A673 (cell line): ENCODE results near the gene ZNG1B.
"Not testable (repeated sequence)": the region's sequence is repeated elsewhere in the genome, so short reads cannot be mapped to it uniquely, and the experiment has no call there.

ENCODE experiments used
- EZH2 ChIP-seq: fragments of 200-600 bp; sonication (generic); IDR thresholded peaks from 2 replicates; pipeline ENCODE4 v1.6.1; 2017; ENCODE audit warnings: borderline replicate concordance, low read depth, mild to moderate bottlenecking, mixed read lengths, antibody characterized with exemption, low read length; ENCODE audit not compliant: poor library complexity, severe bottlenecking
- TF ChIP-seq, protein P1 (sequence below): fragments of 300-800, 200-600 bp; sonication (generic); conservative IDR thresholded peaks from 2 replicates; pipeline ENCODE4 v1.5.1; 2017; ENCODE audit warnings: low read depth, mild to moderate bottlenecking, antibody characterized with exemption, low read length, moderate library complexity, mixed read lengths

DNA sequence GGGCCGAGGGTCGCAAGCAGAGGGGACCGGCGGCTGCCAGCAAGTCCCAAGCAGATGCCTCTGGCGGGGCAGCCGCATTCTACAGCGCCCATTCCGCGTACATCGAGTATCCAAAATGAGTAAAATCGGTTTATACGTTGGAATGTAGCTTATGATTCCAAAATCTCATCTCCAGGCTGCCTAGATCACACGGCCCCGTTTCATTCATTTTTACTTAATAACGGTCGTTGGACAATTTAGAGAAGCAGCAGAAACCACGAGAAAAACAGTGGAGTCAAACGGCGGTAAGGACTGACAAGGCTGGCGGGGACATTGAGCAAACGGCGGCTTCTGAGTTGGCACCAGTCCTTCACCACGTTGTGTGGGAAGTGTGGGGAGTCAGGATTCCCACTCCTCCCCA is 66.6 kb downstream of the ZNG1B start:
- TF ChIP-seq, protein P1, sequence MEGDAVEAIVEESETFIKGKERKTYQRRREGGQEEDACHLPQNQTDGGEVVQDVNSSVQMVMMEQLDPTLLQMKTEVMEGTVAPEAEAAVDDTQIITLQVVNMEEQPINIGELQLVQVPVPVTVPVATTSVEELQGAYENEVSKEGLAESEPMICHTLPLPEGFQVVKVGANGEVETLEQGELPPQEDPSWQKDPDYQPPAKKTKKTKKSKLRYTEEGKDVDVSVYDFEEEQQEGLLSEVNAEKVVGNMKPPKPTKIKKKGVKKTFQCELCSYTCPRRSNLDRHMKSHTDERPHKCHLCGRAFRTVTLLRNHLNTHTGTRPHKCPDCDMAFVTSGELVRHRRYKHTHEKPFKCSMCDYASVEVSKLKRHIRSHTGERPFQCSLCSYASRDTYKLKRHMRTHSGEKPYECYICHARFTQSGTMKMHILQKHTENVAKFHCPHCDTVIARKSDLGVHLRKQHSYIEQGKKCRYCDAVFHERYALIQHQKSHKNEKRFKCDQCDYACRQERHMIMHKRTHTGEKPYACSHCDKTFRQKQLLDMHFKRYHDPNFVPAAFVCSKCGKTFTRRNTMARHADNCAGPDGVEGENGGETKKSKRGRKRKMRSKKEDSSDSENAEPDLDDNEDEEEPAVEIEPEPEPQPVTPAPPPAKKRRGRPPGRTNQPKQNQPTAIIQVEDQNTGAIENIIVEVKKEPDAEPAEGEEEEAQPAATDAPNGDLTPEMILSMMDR = not testable (repeated sequence)
- TF ChIP-seq EZH2 = not testable (repeated sequence)
